HepG2 (cell line): ENCODE results near the gene RPS23. TPM values are rescaled to one million over a fixed set of nuclear protein-coding genes. Genes with fewer than 3 reads are reported as not detected.

ENCODE experiments used
- AGO2 ChIP-seq: fragments of 200-400 bp; formaldehyde crosslinking; optimal IDR thresholded peaks from 2 replicates; pipeline ENCODE3; 2017; ENCODE audit warnings: mild to moderate bottlenecking, low read depth, low read length, moderate library complexity
- AHR ChIP-seq: IDR thresholded peaks from 2 replicates; pipeline ENCODE4 v1.6.1; 2018; ENCODE audit warnings: missing genetic modification reagents, missing compliant biosample characterization
- CREB1 ChIP-seq, 2 experiments: fragments of 450-650 bp in 1 of 2; IDR thresholded peaks; 2 replicates each; pipeline ENCODE4 v1.6.1; 2016 to 2017; ENCODE audit warnings: control low read depth in 1 of 2, mild to moderate bottlenecking in 1 of 2, missing compliant biosample characterization in 1 of 2, missing genetic modification characterization in 1 of 2
- ESRRA ChIP-seq: sonication (generic); formaldehyde crosslinking; IDR thresholded peaks from 2 replicates; pipeline ENCODE4 v1.5.1; 2020; ENCODE audit warnings: mild to moderate bottlenecking, low read depth, missing genetic modification reagents
- FIP1L1 ChIP-seq: fragments of 200-400 bp; formaldehyde crosslinking; IDR thresholded peaks from 2 replicates; pipeline ENCODE4 v1.6.1; 2018; ENCODE audit warnings: low read depth, mild to moderate bottlenecking, low read length, moderate library complexity, borderline replicate concordance; ENCODE audit not compliant: insufficient read depth
- GTF2F1 ChIP-seq: fragments of 150-350 bp; IDR thresholded peaks from 2 replicates; pipeline ENCODE4 v1.6.1; 2014; ENCODE audit warnings: low read length
- ISL2 ChIP-seq: sonication (generic); formaldehyde crosslinking; IDR thresholded peaks from 2 replicates; pipeline ENCODE4 v1.5.0; 2020; ENCODE audit warnings: missing genetic modification reagents
- KDM5A ChIP-seq: fragments of 200-600 bp; sonication (generic); IDR thresholded peaks from 2 replicates; pipeline ENCODE4 v1.7.0; 2018; ENCODE audit warnings: antibody characterized with exemption, mild to moderate bottlenecking, low read length, borderline replicate concordance
- KLF15 ChIP-seq: sonication (generic); formaldehyde crosslinking; IDR thresholded peaks from 2 replicates; pipeline ENCODE4 v1.8.1; 2023; ENCODE audit warnings: borderline replicate concordance, mild to moderate bottlenecking, inconsistent platforms, missing genetic modification reagents, mixed read lengths
- MATR3 ChIP-seq: sonication (generic); formaldehyde crosslinking; IDR thresholded peaks from 2 replicates; pipeline ENCODE4 v1.4.0; 2020; ENCODE audit warnings: missing genetic modification reagents
- MBD4 ChIP-seq: IDR thresholded peaks from 2 replicates; pipeline ENCODE4 v1.6.1; 2012; ENCODE audit warnings: low read length, inconsistent platforms, borderline replicate concordance
- MTA3 ChIP-seq: sonication (generic); formaldehyde crosslinking; IDR thresholded peaks from 2 replicates; pipeline ENCODE4 v1.4.0; 2020; ENCODE audit warnings: missing genetic modification reagents
- NFYC ChIP-seq: IDR thresholded peaks from 2 replicates; pipeline ENCODE4 v1.6.1; 2016; ENCODE audit warnings: missing genetic modification reagents, missing compliant biosample characterization
- PHF21A ChIP-seq: sonication (generic); formaldehyde crosslinking; IDR thresholded peaks from 2 replicates; pipeline ENCODE4 v1.5.0; 2020; ENCODE audit warnings: mild to moderate bottlenecking, missing genetic modification reagents
- POGZ ChIP-seq: sonication (generic); formaldehyde crosslinking; IDR thresholded peaks from 2 replicates; pipeline ENCODE4 v1.4.0; 2020; ENCODE audit warnings: mild to moderate bottlenecking, missing genetic modification reagents
- PPARG ChIP-seq: conservative IDR thresholded peaks from 2 replicates; pipeline ENCODE4 v1.6.1; 2016; ENCODE audit warnings: missing biosample characterization, missing genetic modification reagents
- SAP130 ChIP-seq: IDR thresholded peaks from 2 replicates; pipeline ENCODE4 v1.6.1; 2016; ENCODE audit warnings: low read depth
- SOX5 ChIP-seq: IDR thresholded peaks from 2 replicates; pipeline ENCODE4 v1.6.1; 2016; ENCODE audit warnings: borderline replicate concordance
- SP2 ChIP-seq: sonication (generic); formaldehyde crosslinking; IDR thresholded peaks from 2 replicates; pipeline ENCODE4 v1.5.1; 2020; ENCODE audit warnings: mild to moderate bottlenecking, missing genetic modification reagents
- ZNF24 ChIP-seq: fragments of 450-650 bp; IDR thresholded peaks from 2 replicates; pipeline ENCODE4 v1.6.1; 2017; ENCODE audit warnings: antibody characterized with exemption, mild to moderate bottlenecking
- ZNF335 ChIP-seq: sonication (generic); formaldehyde crosslinking; IDR thresholded peaks from 2 replicates; pipeline ENCODE4 v1.4.0; 2020; ENCODE audit warnings: missing genetic modification reagents
- ZNF432 ChIP-seq: sonication (generic); formaldehyde crosslinking; IDR thresholded peaks from 2 replicates; pipeline ENCODE4 v1.5.0; 2020; ENCODE audit warnings: missing genetic modification reagents, mild to moderate bottlenecking, borderline replicate concordance
- ZNF564 ChIP-seq: sonication (generic); formaldehyde crosslinking; IDR thresholded peaks from 2 replicates; pipeline ENCODE4 v1.8.1; 2023; ENCODE audit warnings: mild to moderate bottlenecking, missing genetic modification reagents
- ZNF672 ChIP-seq: sonication (generic); formaldehyde crosslinking; IDR thresholded peaks from 2 replicates; pipeline ENCODE4 v1.8.1; 2022; ENCODE audit warnings: missing genetic modification reagents
- polyA plus RNA-seq, 8 experiments: library from polyadenylated mRNA; depleted of rRNA in 3 of 8; stranded (reverse) in 7 of 8; unstranded in 1 of 8; fragments of >200 nt; fragmentation: Illumina TruSeq in 4 of 8; extraction: Trizol in 4 of 8; gene quantifications; 2 replicates each; pipeline versions ENCODE4 v1.2.1 to v1.2.3, GENCODE V29; 2011 to 2016; ENCODE audit warnings: low read depth in 4 of 8, missing spikeins in 1 of 8, mixed read lengths in 1 of 8; ENCODE audit not compliant: insufficient read depth in 1 of 8
- total RNA-seq, 5 experiments: library from RNA; depleted of rRNA; stranded (reverse); fragments of >200 nt; fragmentation: Illumina TruSeq; extraction: Trizol; gene quantifications; 2 replicates each; pipeline ENCODE4 v1.2.3, GENCODE V29; 2016; ENCODE audit warnings: low read depth in 1 of 5
- TF ChIP-seq, protein P1 (sequence below): sonication (generic); formaldehyde crosslinking; IDR thresholded peaks from 2 replicates; pipeline ENCODE4 v1.5.0; 2020; ENCODE audit warnings: mild to moderate bottlenecking, missing genetic modification reagents, borderline replicate concordance

The RPS23 gene
- total and polyA plus RNA-seq, 2 of the 13 experiments (the other 11 are each of a cell fraction or from before 2014, with no cell fraction given) = 3,088 to 3,235 TPM

DNA sequence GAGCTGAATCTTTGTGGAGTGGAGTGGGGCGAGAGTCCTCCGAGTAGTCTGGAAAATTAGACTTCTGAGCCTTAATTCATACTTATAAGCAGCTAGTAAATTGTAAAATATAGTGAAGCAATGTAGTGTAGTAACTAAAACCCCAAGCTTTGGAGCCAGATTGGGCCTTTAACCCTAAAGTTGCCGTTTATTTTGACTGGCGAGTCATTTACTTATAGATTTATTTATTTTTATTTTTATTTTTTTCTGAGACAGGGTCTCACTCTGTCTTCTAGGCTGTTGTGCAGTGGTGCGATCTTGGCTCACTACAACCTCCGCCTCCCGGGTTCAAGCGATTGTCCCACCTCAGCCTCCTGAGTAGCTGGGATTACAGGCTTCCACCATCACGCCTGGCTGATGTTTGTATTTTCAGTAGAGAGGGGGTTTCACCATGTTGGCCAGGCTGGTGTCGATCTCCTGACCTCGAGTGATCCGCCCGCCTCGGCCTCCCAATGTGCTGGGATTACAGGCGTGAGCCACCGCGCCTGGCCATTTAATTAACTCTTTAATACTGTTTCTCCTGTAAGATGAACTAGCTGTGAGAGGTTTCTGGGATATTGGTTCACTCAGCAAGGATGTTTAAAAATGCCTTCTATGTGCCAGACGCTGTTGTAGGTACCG is 687 bp upstream of the RPS23 start (continued):
- TF ChIP-seq ESRRA (CRISPR knock-in tag) (no peak), MATR3 (CRISPR knock-in tag) (no peak), KDM5A (0 out of 2 replicates have a peak, but pooled peaks have one; percentile 79), SOX5 (CRISPR knock-in tag) (no peak), PHF21A (0 out of 2 replicates have a peak, but pooled peaks have one; percentile 18), NFYC (no peak), FIP1L1 (no peak), SP2 (CRISPR knock-in tag) (no peak), AHR (no peak), MBD4 (no peak), POGZ (CRISPR knock-in tag) (no peak), ZNF335 (CRISPR knock-in tag) (no peak), PPARG (no peak), CREB1 (IDR thresholded peaks at IDR 0.05) (no peak), CREB1 (CRISPR knock-in tag; IDR thresholded peaks at IDR 0.05) (0 out of 2 replicates have a peak, but pooled peaks have one; percentile 2), ISL2 (CRISPR knock-in tag) (no peak), ZNF24 (no peak), ZNF432 (CRISPR knock-in tag) (no peak), GTF2F1 (0 out of 2 replicates have a peak, but pooled peaks have one; percentile 4), ZNF672 (CRISPR knock-in tag) (no peak), ZNF564 (CRISPR knock-in tag) (no peak), SAP130 (CRISPR knock-in tag) (no peak), AGO2 (no peak), MTA3 (CRISPR knock-in tag) (no peak), KLF15 (CRISPR knock-in tag) (no peak)
- TF ChIP-seq, protein P1, sequence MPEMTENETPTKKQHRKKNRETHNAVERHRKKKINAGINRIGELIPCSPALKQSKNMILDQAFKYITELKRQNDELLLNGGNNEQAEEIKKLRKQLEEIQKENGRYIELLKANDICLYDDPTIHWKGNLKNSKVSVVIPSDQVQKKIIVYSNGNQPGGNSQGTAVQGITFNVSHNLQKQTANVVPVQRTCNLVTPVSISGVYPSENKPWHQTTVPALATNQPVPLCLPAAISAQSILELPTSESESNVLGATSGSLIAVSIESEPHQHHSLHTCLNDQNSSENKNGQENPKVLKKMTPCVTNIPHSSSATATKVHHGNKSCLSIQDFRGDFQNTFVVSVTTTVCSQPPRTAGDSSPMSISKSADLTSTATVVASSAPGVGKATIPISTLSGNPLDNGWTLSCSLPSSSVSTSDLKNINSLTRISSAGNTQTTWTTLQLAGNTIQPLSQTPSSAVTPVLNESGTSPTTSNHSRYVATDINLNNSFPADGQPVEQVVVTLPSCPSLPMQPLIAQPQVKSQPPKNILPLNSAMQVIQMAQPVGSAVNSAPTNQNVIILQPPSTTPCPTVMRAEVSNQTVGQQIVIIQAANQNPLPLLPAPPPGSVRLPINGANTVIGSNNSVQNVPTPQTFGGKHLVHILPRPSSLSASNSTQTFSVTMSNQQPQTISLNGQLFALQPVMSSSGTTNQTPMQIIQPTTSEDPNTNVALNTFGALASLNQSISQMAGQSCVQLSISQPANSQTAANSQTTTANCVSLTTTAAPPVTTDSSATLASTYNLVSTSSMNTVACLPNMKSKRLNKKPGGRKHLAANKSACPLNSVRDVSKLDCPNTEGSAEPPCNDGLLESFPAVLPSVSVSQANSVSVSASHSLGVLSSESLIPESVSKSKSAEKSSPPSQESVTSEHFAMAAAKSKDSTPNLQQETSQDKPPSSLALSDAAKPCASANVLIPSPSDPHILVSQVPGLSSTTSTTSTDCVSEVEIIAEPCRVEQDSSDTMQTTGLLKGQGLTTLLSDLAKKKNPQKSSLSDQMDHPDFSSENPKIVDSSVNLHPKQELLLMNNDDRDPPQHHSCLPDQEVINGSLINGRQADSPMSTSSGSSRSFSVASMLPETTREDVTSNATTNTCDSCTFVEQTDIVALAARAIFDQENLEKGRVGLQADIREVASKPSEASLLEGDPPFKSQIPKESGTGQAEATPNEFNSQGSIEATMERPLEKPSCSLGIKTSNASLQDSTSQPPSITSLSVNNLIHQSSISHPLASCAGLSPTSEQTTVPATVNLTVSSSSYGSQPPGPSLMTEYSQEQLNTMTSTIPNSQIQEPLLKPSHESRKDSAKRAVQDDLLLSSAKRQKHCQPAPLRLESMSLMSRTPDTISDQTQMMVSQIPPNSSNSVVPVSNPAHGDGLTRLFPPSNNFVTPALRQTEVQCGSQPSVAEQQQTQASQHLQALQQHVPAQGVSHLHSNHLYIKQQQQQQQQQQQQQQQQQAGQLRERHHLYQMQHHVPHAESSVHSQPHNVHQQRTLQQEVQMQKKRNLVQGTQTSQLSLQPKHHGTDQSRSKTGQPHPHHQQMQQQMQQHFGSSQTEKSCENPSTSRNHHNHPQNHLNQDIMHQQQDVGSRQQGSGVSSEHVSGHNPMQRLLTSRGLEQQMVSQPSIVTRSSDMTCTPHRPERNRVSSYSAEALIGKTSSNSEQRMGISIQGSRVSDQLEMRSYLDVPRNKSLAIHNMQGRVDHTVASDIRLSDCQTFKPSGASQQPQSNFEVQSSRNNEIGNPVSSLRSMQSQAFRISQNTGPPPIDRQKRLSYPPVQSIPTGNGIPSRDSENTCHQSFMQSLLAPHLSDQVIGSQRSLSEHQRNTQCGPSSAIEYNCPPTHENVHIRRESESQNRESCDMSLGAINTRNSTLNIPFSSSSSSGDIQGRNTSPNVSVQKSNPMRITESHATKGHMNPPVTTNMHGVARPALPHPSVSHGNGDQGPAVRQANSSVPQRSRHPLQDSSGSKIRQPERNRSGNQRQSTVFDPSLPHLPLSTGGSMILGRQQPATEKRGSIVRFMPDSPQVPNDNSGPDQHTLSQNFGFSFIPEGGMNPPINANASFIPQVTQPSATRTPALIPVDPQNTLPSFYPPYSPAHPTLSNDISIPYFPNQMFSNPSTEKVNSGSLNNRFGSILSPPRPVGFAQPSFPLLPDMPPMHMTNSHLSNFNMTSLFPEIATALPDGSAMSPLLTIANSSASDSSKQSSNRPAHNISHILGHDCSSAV (CRISPR knock-in tag) = no peak
